Measurements from ENCODE around the gene ACER2. TPM values are rescaled to one million over a fixed set of nuclear protein-coding genes. Genes with fewer than 3 reads are reported as not detected.
"Not testable (repeated sequence)": the region's sequence is repeated elsewhere in the genome, so short reads cannot be mapped to it uniquely, and the experiment has no call there.

Gene ACER2
- total and polyA plus RNA-seq, 2 donors (not counting 1 experiment from before 2014, with no cell fraction given), result 1.2 to 4.5 TPM

GRCh38 chr9:19397845-19398244, 11.0 kb upstream of the ACER2 start:
- Histone ChIP-seq H3K9ac (ENCODE audit: insufficient read depth, low read length) (no peak overlapping the region), H3K27ac (ENCODE audit: insufficient read depth, low read length) (no peak overlapping the region), H3K4me1 (ENCODE audit: control insufficient read depth, extremely low read depth, insufficient read depth, low read length) (no peaks in the 10 kb centered on the region)

GRCh38 chr9:19403231-19403630, 5.6 kb upstream of the ACER2 start:
- not testable (repeated sequence) for H3K4me1 ChIP-seq (ENCODE audit: control insufficient read depth, extremely low read depth, insufficient read depth, low read length); H3K9ac ChIP-seq (ENCODE audit: insufficient read depth, low read length); H2AFZ ChIP-seq (ENCODE audit: low read length); DNase-seq (ENCODE audit: low read depth in 2 of 2); H4K20me1 ChIP-seq (ENCODE audit: control insufficient read depth, extremely low read depth, insufficient read depth, low read length); H3K27ac ChIP-seq (ENCODE audit: insufficient read depth, low read length); H3K36me3 ChIP-seq (ENCODE audit: control insufficient read depth, insufficient read depth, low read length); H3K27me3 ChIP-seq (ENCODE audit: control insufficient read depth, insufficient read depth, low read length); H3K9me3 ChIP-seq (ENCODE audit: control insufficient read depth, insufficient read depth, low read depth, low read length); H3K79me2 ChIP-seq (ENCODE audit: control insufficient read depth, insufficient read depth, low read length); H3K4me3 ChIP-seq (replicated peaks in 1 of 4; ENCODE audit: control extremely low read depth in 1 of 4, insufficient read depth in 1 of 4, low read depth in 3 of 4, low read length in 4 of 4); H3K4me2 ChIP-seq (ENCODE audit: extremely low read depth, insufficient read depth, low read length)

More at GRCh38 chr9:19397845-19398244, 11.0 kb upstream of the ACER2 start:
- Histone ChIP-seq H3K4me2 (ENCODE audit: extremely low read depth, insufficient read depth, low read length) (no peak overlapping the region), H3K27me3 (ENCODE audit: control insufficient read depth, insufficient read depth, low read length) (no peaks in the 10 kb centered on the region), H3K9me3 (ENCODE audit: control insufficient read depth, insufficient read depth, low read depth, low read length) (no peaks in the 10 kb centered on the region), H3K79me2 (ENCODE audit: control insufficient read depth, insufficient read depth, low read length) (no peaks in the 10 kb centered on the region), H3K36me3 (ENCODE audit: control insufficient read depth, insufficient read depth, low read length) (no peaks in the 10 kb centered on the region), H4K20me1 (ENCODE audit: control insufficient read depth, extremely low read depth, insufficient read depth, low read length) (no peaks in the 10 kb centered on the region), H3K4me3 (replicated peaks in 1 of 4; ENCODE audit: control extremely low read depth in 1 of 4, insufficient read depth in 1 of 4, low read depth in 3 of 4, low read length in 4 of 4) (no peak overlapping the region), H2AFZ (ENCODE audit: low read length) (no peak overlapping the region)
- TF ChIP-seq EZH2 (IDR thresholded peaks at IDR 0.05; ENCODE audit: low read length, missing control alignments) (no peak), CTCF (conservative IDR thresholded peaks at IDR 0.05 in 1 of 2, IDR thresholded peaks at IDR 0.05 in 1 of 2; ENCODE audit: low read depth in 1 of 2, low read length in 2 of 2) (no peak)
- no peak for DNase-seq (ENCODE audit: low read depth in 2 of 2)

- Histone ChIP-seq H3K4me1 (ENCODE audit: control insufficient read depth, extremely low read depth, insufficient read depth, low read length) (no peaks in the 10 kb centered on the region), H3K4me3 (replicated peaks in 1 of 4; ENCODE audit: control extremely low read depth in 1 of 4, insufficient read depth in 1 of 4, low read depth in 3 of 4, low read length in 4 of 4) (no peak overlapping the region), H3K27me3 (ENCODE audit: control insufficient read depth, insufficient read depth, low read length) (no peaks in the 10 kb centered on the region), H3K36me3 (ENCODE audit: control insufficient read depth, insufficient read depth, low read length) (no peaks in the 10 kb centered on the region), H3K79me2 (ENCODE audit: control insufficient read depth, insufficient read depth, low read length) (no peaks in the 10 kb centered on the region), H3K4me2 (ENCODE audit: extremely low read depth, insufficient read depth, low read length) (no peak overlapping the region), H3K27ac (ENCODE audit: insufficient read depth, low read length) (no peak overlapping the region), H3K9me3 (ENCODE audit: control insufficient read depth, insufficient read depth, low read depth, low read length) (no peaks in the 10 kb centered on the region), H4K20me1 (ENCODE audit: control insufficient read depth, extremely low read depth, insufficient read depth, low read length) (no peaks in the 10 kb centered on the region), H3K9ac (ENCODE audit: insufficient read depth, low read length) (no peak overlapping the region), H2AFZ (ENCODE audit: low read length) (no peak overlapping the region)
- no peak for TF ChIP-seq EZH2 (IDR thresholded peaks at IDR 0.05; ENCODE audit: low read length, missing control alignments)
- no peak for TF ChIP-seq CTCF (conservative IDR thresholded peaks at IDR 0.05 in 1 of 2, IDR thresholded peaks at IDR 0.05 in 1 of 2; ENCODE audit: low read depth in 1 of 2, low read length in 2 of 2)
- no peak for DNase-seq (ENCODE audit: low read depth in 2 of 2)
Measured at GRCh38 chr9:19404283-19405075, 4.3 kb upstream of the ACER2 start.

All from fibroblast of lung (primary cell).